ENCODE data around the gene LRRC8C.

LRRC8C gene

DNA sequence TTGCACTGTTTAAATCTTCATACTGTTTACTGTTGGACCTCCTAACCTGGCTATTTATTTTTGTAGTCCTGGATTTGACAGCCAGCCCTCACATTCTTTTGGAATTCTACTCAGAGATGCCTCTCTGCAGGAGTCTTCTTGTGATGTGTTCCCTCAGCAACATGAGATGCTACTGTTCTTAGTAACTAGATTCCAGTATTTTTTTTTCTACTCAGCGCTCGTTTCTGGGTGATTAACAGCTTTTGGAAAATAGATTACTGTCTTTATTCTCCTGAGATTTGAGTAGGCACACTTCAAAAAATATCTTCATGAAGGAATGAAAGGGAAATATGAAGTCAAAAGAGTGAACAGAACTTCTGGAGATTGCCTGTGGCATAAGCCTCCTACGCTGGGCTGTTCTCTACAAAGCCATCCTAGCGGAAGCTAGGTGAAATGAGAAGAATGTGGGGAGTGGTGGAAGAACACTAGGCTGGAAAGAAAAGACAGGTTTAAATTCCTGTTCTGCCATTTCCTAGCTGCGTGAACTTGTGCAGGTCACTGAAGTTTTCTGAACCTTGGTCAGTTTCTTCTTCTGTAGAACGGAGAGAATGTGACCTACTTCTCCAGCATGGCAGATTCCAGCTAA is 75.9 kb downstream of the LRRC8C start:
- no peak for DNase-seq

DNA sequence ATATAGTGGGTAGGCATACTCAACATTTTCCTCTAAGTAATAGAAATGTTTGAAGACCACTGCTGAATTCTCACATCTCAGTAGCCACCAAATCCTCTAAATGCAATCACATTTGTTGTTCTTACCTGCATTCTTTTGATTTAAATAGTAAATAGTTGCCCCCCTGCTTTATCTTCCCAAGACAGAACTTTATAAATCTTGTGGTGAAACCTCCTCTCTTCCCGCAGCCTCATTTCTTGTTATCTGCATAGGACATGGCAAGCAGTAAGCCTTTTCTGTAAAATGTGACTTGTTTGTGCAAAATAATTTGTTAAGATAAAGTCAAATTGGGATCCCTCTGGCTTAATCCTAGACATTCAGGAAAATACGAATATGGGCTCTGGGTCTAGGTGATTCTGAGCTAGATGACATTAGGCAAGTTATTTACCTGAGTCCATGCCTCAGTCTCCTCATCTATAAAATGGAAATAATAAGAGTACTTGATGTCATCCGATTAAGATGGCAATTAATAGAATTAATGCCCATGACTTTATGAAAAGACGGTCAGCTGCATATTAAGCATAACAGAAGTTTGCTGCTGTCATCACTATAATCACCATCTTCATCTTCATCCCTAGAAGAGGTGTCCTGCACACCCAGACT is 77.7 kb downstream of the LRRC8C start:
- DNase-seq = no peak

DNA sequence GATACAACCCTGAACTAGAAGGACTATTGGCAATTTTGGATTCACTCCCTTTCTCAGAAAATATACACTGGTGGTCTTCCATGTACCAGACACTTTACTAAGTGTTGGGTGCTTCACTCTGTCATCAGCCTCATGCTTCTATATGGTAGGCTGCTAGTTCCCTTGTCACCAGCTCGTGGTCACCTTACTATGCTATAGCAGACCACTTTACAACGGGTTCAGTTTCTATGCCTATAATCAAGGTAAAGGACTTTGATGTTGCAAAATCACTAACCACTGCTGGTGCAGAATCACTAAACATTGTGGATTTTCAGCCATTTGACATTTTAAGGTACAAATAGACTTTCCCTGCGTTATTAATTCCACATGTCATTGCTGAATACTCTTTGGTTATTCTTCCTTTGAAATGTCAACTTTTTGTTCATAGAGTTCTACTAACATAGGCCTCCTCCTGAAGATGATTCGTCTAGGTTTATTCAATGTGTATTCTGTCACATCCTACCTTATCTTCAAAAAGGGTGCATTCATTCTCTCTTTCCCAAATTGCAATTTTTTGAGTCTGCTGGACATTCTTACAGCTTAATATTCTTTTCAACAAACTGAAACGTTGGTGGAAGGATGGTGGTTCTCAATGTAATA is 78.3 kb downstream of the LRRC8C start:
- DNase-seq = no peak

DNA sequence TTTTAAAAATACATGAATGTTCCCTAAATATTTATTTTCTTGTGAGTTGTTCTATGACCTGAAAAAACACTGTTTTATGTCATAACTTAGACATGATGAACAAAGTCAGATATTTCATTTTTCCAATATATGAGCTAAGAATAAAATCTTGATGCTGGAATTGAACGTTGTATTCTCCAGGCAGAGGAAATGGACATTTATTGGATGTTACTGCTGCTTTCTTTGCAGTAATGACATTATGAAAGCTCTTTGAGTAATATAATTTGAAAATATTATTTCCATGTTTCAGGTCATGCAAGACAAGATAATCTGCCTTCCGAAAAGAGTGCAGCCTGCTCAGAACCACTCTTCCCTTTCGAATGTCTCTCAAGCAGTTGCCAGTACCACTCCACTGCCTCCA is 79.5 kb downstream of the LRRC8C start:
- DNase-seq = no peak

DNA sequence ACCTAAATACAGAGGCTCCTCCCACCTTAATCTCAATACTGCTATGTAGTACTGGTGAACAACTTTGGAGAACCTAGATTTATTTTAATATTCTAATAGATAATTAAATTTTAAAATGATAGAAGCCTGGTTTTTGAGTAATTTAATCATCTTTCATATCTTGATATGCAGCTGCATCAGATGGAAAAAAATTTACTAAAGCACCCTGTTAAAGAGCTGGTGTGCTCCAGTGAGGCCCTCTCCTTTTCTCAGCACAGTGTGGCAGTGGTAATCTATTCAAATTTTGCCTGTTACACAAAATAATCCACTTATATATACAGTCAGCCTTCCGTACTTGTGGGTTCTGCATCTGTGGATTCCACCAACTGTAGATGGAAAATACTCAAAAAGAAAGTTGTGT is 82.8 kb downstream of the LRRC8C start:
- no peak for DNase-seq

DNA sequence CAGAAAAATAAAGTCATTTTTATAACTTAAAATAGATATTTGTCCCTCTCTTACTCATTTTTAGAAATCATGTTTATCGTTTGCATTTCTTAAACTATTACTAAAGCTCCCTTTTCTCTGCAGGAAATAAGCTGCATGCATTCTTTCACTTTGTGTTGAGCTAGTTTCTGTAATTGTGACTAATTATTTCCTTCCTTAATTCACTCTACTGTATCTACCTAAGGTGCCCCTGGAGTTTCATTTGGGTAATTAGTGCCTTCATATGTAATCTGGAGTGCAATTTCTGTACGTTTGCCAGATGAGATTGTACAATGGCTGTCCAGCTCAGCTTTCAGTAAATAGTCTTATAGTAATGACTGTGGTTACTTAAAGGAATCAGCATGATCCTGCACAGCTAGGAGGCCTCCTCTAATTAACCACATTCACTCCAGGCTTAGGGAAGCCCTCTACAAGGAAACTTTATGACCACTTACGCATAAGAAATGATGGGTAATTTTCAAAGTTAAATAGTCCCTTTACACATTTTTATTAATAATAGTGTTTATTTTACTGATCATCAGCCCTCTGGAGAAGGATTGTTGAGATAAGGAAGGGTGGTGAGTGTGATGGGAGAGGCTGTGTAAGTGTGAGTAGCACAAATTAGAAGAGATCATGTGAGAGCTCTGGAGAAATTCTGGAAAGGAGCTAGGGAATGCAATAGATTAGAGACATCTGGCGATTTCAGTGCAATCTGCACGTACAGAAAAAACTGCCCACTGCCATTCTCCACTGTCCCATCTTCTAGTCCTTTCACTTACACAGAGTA is 86.8 kb downstream of the LRRC8C start:
- DNase-seq = no peak

DNA sequence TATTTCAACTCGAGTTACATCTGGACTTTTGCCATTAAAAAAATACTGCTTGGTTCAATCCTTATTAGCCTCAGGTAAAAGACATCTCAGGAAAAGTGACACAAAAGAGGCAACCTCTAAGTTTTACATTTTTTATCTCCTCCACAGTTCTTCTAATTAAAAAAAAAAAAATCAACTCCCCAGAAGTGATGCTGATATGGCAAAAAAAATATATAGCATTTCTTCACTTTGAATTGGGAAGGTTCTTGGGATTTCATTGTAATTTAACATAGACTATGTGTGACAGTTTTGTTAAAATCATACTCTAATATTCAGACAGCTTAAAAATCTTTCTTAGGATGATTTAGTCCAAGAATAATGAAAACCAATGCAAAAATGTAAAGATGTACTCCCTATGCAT is 87.9 kb downstream of the LRRC8C start:
- DNase-seq = no peak

DNA sequence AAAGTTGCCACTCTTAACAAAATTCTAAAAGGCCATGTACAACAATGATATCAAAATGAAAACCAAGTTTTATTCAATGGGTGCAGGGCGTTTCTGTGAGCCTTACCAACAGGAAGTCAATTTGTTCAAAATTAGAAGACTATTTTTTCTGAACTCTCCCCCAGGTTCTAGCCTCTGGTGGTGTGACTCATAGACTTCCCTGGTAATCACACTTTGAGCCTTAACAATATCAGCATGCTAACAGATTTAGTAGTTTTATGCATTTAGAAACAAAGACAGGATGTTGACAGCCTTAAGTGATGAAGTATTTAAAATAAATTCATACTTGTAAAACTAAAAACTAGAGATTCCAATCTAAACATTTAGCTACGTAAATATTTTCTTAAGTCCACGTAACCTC is 88.4 kb downstream of the LRRC8C start:
- no peak for DNase-seq

DNA sequence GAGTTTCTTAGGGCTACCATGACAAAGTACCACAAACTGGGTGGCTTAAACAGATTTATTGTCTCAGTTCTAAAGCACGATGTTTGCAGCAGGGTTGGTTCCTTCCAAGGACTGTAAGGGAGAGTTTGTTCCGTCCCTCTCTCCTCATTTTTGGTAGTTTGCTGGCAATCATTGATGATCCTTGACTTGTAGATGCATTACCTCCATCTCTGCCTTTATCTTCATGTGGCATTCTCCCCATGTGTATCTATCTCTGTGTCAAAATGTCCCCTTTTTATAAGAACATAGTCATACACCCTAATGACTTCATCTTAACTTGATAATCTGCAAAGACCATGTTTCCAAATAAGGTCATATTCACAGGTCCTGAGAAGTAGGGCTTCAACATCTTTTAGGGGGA is 90.2 kb downstream of the LRRC8C start:
- DNase-seq = no peak

DNA sequence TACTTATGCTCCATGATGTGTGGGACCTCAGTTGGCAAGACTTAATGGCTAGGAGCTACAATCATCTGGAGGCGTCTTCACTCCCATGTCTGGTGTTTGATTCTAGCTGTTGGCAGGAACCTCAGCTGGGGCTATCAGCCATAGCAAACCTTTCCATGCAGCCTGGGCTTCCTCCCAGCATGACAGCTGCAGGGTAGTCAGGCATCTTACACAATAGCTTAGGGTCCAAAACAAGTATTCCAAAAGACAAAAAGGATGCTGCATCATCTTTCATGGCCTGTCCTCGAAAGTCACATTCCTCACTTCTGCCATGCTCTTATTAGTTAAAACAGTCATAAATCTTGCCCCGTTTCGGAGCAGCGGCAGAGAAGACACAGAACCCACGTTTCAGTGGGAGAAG is 90.9 kb downstream of the LRRC8C start:
- no peak for DNase-seq

DNA sequence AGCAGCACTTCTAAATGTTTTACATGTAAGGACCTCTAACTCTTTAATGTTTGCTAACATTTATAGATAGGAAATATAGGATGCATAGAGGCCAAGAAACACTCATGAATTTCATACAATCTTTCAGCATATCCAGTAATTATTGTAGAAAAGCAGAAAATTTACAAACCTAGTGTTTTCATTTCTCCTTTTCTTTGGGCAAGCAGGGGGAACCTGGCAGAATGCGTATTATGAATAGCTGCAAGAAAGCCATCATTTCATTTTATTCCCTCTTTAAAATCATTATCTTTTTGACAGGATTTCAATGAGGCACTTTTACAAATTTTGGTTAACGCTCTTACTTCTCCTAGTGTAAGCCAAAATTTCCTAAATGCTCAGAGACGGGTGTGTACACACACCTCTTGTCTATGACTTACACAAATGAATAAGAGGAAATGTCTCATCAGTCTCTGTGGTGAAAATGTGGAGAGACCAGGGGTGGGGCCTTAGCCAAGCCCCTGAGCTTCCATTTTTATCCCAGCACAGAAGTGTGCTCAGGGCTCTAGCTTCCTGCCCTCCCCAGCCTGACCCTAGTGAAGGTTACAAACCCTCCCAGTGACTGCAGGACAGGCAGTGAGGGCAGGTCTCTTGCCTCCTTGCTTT is 91.6 kb downstream of the LRRC8C start:
- peak; percentile 80 to 83 for DNase-seq

DNA sequence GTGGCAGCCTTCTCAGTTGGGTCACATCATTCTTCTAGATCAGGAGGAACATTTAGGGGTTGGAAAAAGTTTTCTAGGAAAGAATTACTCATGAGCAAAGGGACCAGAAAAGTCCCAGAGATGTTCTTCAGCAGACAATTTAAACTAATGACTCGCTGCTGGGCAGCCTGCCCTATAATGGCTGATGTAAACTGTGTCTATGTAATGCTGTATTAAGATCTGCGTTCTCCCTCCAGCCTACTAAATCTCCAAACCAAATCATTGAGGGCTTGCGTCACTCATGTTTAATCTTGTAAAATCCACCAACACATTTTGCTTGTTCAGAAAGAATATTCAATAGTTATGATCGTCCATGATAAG is 92.1 kb downstream of the LRRC8C start:
- DNase-seq = no peak

DNA sequence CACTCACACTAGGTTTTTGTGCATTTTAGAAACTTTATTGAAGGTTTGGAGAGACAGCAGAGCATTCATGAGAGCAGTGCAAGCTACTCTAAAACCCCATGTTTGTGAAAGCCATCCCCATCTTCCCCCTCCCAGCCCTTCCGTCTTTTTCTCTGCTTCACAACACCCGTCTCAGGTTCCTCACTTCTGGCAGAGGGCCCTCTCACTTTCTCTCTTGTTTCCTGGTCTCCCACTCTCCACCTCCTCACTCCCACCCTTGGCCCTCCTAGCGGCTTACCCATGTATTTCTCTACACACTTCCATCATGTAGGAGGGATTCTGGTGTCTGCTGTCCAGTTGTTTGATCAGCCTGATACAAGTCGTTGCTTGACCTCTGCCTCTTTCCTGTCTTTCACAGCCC is 92.7 kb downstream of the LRRC8C start:
- no peak for DNase-seq

DNA sequence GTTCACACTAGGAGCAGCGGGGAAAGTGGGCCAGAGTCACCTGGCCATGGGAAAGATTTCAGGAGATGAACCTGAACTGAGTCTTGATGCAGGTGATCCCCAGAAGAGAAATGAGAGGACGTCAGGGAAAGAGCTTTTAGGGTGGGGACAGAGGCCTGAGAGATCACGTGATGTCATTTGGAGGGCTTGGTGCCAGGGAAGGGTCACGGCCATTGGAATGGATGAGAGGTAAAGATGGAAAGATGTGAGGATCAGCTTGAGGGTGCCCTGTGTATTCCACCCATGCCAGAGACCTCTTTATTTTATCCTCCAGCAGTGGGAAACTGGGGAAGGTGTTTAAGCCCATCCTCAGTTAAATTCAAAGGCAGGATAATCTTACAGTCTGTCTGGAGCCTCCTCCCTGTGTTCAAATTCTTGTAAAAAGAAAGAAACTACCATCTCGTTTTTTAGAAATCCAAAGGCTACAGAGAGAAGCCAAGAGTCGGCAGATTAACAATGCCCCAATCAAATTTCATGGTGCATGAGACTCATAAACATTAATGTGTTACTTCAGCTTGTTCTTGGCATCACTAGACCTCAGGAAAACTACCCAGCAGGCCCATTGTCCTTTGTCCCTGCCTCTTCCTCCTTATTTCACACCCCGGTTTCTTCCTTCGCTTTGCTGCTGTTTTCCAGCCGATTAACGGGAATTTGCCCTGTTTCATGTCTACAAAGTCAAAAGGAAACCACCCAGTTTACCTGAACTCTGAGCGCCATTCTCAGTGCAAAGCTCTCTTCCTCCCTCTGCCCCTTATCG is 94.8 kb downstream of the LRRC8C start:
- no peak for DNase-seq

DNA sequence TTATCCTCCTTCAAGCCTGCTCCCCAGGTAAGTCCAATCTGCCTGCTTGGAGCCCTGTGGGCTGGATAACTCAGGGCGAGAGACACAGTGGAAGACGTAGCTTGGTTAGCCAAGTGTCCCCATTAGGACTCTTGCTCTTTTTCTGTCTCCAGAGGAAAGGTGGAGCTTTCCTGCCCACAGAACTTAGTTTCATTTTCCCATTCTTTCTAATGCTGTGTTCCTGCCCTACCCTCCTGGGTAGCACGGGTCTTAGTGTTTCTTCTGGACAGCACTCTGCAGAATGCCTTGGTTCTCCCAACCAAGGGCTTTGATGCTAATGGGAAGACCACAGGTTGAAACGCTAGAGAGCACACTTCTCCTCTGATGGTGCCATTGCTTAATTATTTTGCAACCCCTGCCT is 95.5 kb downstream of the LRRC8C start:
- DNase-seq = no peak

DNA sequence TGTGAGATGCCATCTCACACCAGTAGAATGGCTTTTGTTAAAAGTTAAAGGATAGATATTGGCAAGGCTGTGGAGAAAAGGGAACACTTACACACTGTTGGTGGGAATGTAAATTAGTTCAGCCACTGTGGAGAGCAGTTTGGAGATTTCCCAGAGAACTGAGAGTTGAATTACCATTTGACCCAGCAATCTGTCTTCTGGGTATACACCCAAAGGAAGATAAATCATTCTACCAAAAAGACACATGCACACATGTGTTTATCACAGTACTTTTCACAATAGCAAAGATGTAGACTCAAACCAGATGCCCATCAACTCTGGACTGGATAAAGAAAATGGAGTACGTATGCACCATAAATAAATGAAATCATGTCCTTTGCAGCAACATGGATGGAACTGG is 99.3 kb downstream of the LRRC8C start:
- DNase-seq = no peak

DNA sequence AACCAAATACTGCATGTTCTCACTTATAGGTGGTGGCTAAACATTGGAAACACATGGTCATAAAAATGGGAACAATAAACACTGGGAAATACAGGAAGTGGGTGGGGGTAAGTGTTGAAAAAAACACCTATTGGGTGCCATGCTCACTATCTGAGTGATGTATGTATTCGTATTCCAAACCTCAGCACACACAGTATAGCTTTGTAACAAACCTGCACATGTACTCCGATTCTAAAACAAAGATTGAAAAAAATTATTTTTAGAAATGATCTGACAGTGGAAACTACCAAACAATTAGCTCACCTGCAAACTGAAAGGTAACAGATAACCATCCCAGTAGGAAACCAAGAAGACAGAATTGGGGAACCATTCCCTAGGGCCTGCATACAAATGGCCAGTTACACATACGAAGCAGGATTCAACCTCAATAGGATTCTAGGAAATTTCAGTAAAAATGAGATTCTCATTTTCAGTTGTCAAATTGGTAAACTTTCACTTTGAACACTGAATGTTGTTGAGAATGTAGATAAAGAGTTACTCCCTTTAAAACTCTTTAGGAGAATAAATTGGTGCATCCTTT is 99.8 kb downstream of the LRRC8C start:
- no peak for DNase-seq

DNA sequence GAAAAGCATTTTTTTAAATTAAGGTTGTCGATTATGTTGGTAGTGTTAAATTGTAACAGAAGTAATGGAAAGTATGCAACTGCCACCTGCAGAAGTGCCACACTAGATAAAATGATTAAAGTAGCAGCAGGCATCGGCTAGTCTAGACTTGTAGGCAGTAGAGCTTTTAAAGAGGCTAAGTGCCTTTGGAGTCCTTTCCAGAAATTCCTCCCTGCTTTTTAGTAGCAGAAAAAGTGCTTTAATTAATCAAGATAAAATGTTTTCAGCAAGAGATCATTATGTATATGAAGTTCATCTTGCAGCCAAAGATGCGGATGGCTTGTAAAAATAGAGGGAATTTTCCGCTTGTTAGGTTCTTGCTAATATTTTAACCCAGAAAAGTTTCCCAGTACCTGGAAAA is 100.8 kb downstream of the LRRC8C start:
- DNase-seq = no peak

DNA sequence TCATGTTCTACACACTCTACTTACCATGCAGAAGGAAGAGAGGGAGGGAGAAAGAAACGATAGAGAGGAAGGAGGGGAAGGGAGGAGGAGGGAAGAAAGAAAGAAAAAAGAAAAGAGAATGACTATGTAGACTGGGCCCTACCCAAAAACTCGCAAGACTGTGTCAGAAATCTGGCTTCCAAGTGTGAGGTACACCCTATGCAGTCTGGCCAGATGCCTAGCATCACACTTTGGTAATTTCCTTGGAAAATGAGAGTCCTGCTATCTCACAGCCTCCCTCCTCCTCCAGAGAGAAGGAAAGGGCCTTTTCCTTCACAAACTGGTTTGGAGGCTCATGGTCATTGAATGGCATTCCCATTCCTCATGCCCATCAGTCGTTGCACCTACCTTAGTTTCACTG is 101.5 kb downstream of the LRRC8C start:
- DNase-seq = no peak

DNA sequence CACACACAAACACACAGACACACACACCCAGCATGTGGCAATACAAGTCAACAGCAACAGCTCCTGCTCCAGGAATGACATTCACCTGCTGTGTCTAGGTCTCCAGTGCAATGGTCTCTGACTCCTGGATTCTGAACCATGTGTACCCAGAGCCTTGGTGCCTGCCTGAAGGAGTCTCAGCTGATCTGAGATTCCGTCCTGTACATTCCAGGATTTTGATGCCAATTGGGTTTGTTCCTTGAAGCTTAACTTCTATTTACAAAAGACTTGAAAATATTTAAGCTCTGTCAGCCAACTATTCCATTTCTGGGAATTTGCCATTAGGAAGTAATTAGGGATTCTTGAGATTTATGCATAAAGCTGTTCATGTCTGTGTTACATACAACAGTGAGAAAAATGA is 102.6 kb downstream of the LRRC8C start:
- no peak for DNase-seq

DNA sequence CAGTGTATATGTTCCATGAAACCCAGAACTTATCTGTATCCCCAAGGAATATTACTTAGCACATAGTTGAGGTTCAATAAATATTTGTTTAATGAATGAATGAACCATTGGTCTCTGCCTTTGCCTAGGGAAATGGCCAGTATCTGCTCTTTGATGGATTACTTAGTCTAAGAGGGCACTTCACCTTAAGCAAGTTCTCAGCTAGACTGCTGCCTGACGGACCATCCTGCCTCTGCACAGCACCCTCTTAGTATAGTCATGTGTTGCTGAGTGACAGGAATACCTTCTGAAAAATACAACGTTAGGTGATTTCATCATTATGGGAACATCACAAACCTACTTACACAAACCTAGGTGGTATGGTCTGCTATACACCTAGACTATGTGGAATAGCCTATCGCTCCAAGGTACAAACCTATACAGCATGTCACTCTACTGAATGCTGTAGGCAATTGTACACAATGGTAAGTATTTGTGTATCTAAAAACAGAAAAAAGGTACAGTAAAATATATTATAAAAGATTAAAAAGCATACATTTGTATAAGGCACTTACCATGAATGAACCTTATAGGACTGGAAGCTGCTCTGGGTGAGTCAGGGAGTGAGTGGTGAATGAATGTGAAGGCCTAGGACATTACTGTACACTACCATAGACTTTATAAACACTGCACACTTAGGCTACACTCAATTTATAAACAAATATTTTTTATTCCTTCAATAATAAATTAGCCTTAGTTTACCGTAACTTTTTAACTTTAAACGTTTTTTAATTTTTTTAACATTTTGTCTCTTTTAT is 104.2 kb downstream of the LRRC8C start:
- no peak for DNase-seq
